Gastrocnemius medialis (tissue), 4 donors: Measurements from ENCODE around the gene ITGB5. TPM values are rescaled to one million over a fixed set of nuclear protein-coding genes. Genes with fewer than 3 reads are reported as not detected.

ENCODE experiments used
- ATAC-seq, 2 donors: fragments of 150-250 bp; one replicate each; pipeline ENCODE4 v1.9.1; 2016
- DNase-seq, 2 donors: peaks; one replicate each; pipeline ENCODE4 v3.0.0-alpha.2; 2019
- H3K27ac ChIP-seq, 4 donors: fragments of 200-600 bp; sonication (generic); 1 replicate in 1 of 4; 2 replicates in 3 of 4; pipeline ENCODE4 v1.5.1; 2016 to 2018; ENCODE audit warnings: mild to moderate bottlenecking in 2 of 4, moderate library complexity in 1 of 4
- H3K27me3 ChIP-seq, 3 donors: fragments of 200-600 bp; sonication (generic) in 2 of 3; 1 replicate in 1 of 3; 2 replicates in 2 of 3; pipeline versions ENCODE4 v1.5.1 to v1.6.0; 2016 to 2019; ENCODE audit warnings: mild to moderate bottlenecking in 1 of 3, moderate library complexity in 1 of 3
- H3K36me3 ChIP-seq, 2 donors: fragments of 200-600 bp; sonication (generic) in 1 of 2; one replicate each; pipeline ENCODE4 v1.5.1; 2017 to 2018
- H3K4me1 ChIP-seq, 2 donors: fragments of 200-600 bp; sonication (generic) in 1 of 2; one replicate each; pipeline ENCODE4 v1.5.1; 2016 to 2017; ENCODE audit warnings: mild to moderate bottlenecking in 2 of 2
- H3K4me3 ChIP-seq, 4 donors: fragments of 200-600 bp; sonication (generic) in 3 of 4; 1 replicate in 1 of 4; 2 replicates in 3 of 4; pipeline ENCODE4 v1.5.1; 2016 to 2019; ENCODE audit warnings: mild to moderate bottlenecking in 2 of 4
- H3K9me3 ChIP-seq, 3 donors: fragments of 200-600 bp; sonication (generic) in 2 of 3; 1 replicate in 1 of 3; 2 replicates in 2 of 3; pipeline ENCODE4 v1.5.1; 2016 to 2019
- CTCF ChIP-seq, 5 experiments: fragments of 450-650 bp in 3 of 5; fragments of 200-600 bp in 2 of 5; sonication (generic) in 2 of 5; IDR thresholded peaks in 4 of 5; conservative IDR thresholded peaks in 1 of 5; 1 replicate in 4 of 5; 2 replicates in 1 of 5; pipeline ENCODE4 v1.5.1; 2016 to 2019; ENCODE audit warnings: antibody characterized with exemption in 5 of 5, mild to moderate bottlenecking in 3 of 5, moderate library complexity in 3 of 5
- POLR2A ChIP-seq, 2 donors: fragments of 450-650 bp; IDR thresholded peaks; one replicate each; pipeline ENCODE4 v1.6.1; 2017; ENCODE audit warnings: antibody characterized with exemption in 2 of 2, mild to moderate bottlenecking in 2 of 2, moderate library complexity in 2 of 2
- in situ Hi-C, 4 donors: fragments of 200-750 bp; cut with MboI; loops; one replicate each; pipeline versions ENCODE4 v1.15.0 to v1.8.0; 2017; ENCODE audit warnings: low sequenced_read_pairs in 4 of 4
- intact Hi-C: fragments of 100-400 bp; cut with DNase I; formaldehyde crosslinking; loops from one replicate; pipeline ENCODE4 v1.15.1; 2023; ENCODE audit warnings: low total_unique reads
- total RNA-seq, 4 donors: library from RNA; depleted of rRNA; stranded (reverse); fragments of >200 nt; gene quantifications; one replicate each; pipeline versions ENCODE4 v1.1.0 to v1.2.3, GENCODE V29; 2016

ITGB5 gene
- total RNA-seq, 4 donors from 2014 or later = 35.2 to 101 (median 71.3) TPM

GRCh38 chr3:124860599-124860998 lies 26.6 kb downstream of the ITGB5 start:
- no peaks in the 10 kb centered on the region for H3K9me3 ChIP-seq
- intact Hi-C loops = no loop called here
- H3K4me3 ChIP-seq = no peak overlapping the region
- H3K36me3 ChIP-seq = peaks cover 0 to 9% of the 10 kb centered on the region in 2 donors
- no peaks in the 10 kb centered on the region for H3K27me3 ChIP-seq
- DNase-seq (peak; percentile 79 to 87), ATAC-seq (peak; percentile 96 to 97)
- TF ChIP-seq CTCF (IDR thresholded peaks at IDR 0.05 in 4 of 5, conservative IDR thresholded peaks at IDR 0.05 in 1 of 5) (no peak), POLR2A (IDR thresholded peaks at IDR 0.05) (no peak)
- peaks cover 10 to 12% of the 10 kb centered on the region in 2 donors for H3K4me1 ChIP-seq
- H3K27ac ChIP-seq = peak overlapping the region; percentile 14 to 69 (median 58)
- in situ Hi-C loops = no loop called here

GRCh38 chr3:124859025-124859424 lies 28.1 kb downstream of the ITGB5 start:
- H3K27ac ChIP-seq = peak overlapping the region in 3 of 4 donors; percentile 53 to 69 (median 61)
- intact Hi-C loops = no loop called here
- DNase-seq (no peak), ATAC-seq (no peak)
- H3K4me3 ChIP-seq = no peak overlapping the region
- TF ChIP-seq POLR2A (IDR thresholded peaks at IDR 0.05) (no peak), CTCF (IDR thresholded peaks at IDR 0.05 in 4 of 5, conservative IDR thresholded peaks at IDR 0.05 in 1 of 5) (no peak)
- H3K9me3 ChIP-seq = no peaks in the 10 kb centered on the region
- peaks cover 0 to 9% of the 10 kb centered on the region in 2 donors for H3K36me3 ChIP-seq
- peaks cover 10 to 12% of the 10 kb centered on the region in 2 donors for H3K4me1 ChIP-seq
- in situ Hi-C loops = no loop called here
- no peaks in the 10 kb centered on the region for H3K27me3 ChIP-seq

- H3K4me3 ChIP-seq = no peak overlapping the region
- H3K9me3 ChIP-seq = no peaks in the 10 kb centered on the region
- in situ Hi-C loops (no loop called here), intact Hi-C loops (no loop called here)
- peaks cover 0 to 9% of the 10 kb centered on the region in 2 donors for H3K36me3 ChIP-seq
- H3K27ac ChIP-seq = peak overlapping the region in 3 of 4 donors; percentile 53 to 69 (median 61)
- H3K4me1 ChIP-seq = peaks cover 10 to 12% of the 10 kb centered on the region in 2 donors
- ATAC-seq (no peak), DNase-seq (no peak)
- no peak for TF ChIP-seq CTCF (IDR thresholded peaks at IDR 0.05 in 4 of 5, conservative IDR thresholded peaks at IDR 0.05 in 1 of 5)
- no peak for TF ChIP-seq POLR2A (IDR thresholded peaks at IDR 0.05)
- no peaks in the 10 kb centered on the region for H3K27me3 ChIP-seq
Measured at GRCh38 chr3:124858275-124858674, 28.9 kb downstream of the ITGB5 start.

- Histone ChIP-seq H3K4me3 (no peak overlapping the region), H3K4me1 (peaks cover 10 to 12% of the 10 kb centered on the region in 2 donors), H3K36me3 (peaks cover 0 to 9% of the 10 kb centered on the region in 2 donors), H3K9me3 (no peaks in the 10 kb centered on the region), H3K27me3 (no peaks in the 10 kb centered on the region), H3K27ac (no peak overlapping the region)
- intact Hi-C loops (no loop called here), in situ Hi-C loops (no loop called here)
- TF ChIP-seq POLR2A (IDR thresholded peaks at IDR 0.05) (no peak), CTCF (IDR thresholded peaks at IDR 0.05 in 4 of 5, conservative IDR thresholded peaks at IDR 0.05 in 1 of 5) (no peak)
- no peak for DNase-seq
- no peak for ATAC-seq
Measured at GRCh38 chr3:124856677-124857076, 30.5 kb downstream of the ITGB5 start.

GRCh38 chr3:124854009-124854408 lies 33.2 kb downstream of the ITGB5 start:
- intact Hi-C loops (no loop called here), in situ Hi-C loops (no loop called here)
- H3K4me3 ChIP-seq = no peak overlapping the region
- no peaks in the 10 kb centered on the region for H3K27me3 ChIP-seq
- peaks cover 0 to 9% of the 10 kb centered on the region in 2 donors for H3K36me3 ChIP-seq
- no peak for ATAC-seq
- peaks cover 0 to 7% of the 10 kb centered on the region in 2 donors for H3K4me1 ChIP-seq
- TF ChIP-seq POLR2A (IDR thresholded peaks at IDR 0.05) (no peak), CTCF (IDR thresholded peaks at IDR 0.05 in 4 of 5, conservative IDR thresholded peaks at IDR 0.05 in 1 of 5) (no peak)
- no peak for DNase-seq
- no peaks in the 10 kb centered on the region for H3K9me3 ChIP-seq
- no peak overlapping the region for H3K27ac ChIP-seq
